NB4 (cell line): ENCODE results near the gene ABCC4.

Source experiments
- CTCF ChIP-seq: IDR thresholded peaks from one replicate; pipeline ENCODE4 v1.5.1; 2012; ENCODE audit warnings: low read depth, low read length
- POLR2A ChIP-seq: IDR thresholded peaks from 2 replicates; pipeline ENCODE4 v1.6.1; 2011; ENCODE audit warnings: mild to moderate bottlenecking; ENCODE audit not compliant: insufficient read length; ENCODE audit errors: extremely low read depth

GRCh38 chr13:95155093-95155492, 146.2 kb downstream of the ABCC4 start:
- TF ChIP-seq CTCF (no peak), POLR2A (no peak)
